RWPE1 (cell line): Measurements from ENCODE around the gene METTL23.
"Not testable (repeated sequence)": the region's sequence is repeated elsewhere in the genome, so short reads cannot be mapped to it uniquely, and the experiment has no call there.

Source experiments
- CTCF ChIA-PET: fragments of 350-600 bp; sonication (Branson Sonifier 250); formaldehyde crosslinking; extraction: SDS; loops from one replicate; lab custom pipeline; 2021; lab: Yijun Ruan, JAX
- POLR2A ChIA-PET: fragments of 400-600 bp; formaldehyde crosslinking; extraction: SDS; loops from one replicate; lab custom pipeline; 2020; ENCODE audit warnings: antibody characterized with exemption; ENCODE audit not compliant: low non-redundant PET; lab: Yijun Ruan, JAX
- DNase-seq: peaks from one replicate; pipeline ENCODE4 v3.0.0; 2012; ENCODE audit warnings: low spot score
- H3K27ac ChIP-seq: fragments of 450-650 bp; 2 replicates; pipeline ENCODE4 v1.5.1; 2017
- CTCF ChIP-seq: fragments of 450-650 bp; conservative IDR thresholded peaks from 2 replicates; pipeline ENCODE4 v1.5.1; 2017; ENCODE audit warnings: low read depth, mild to moderate bottlenecking

METTL23 gene

GRCh38 chr17:76726231-76726775, 336 bp upstream of the METTL23 start, which contains the start of gene JMJD6:
Gene JMJD6 (minus strand): TSS chr17:76726606. CDS start chr17:76726475, 131 bp downstream.
- ChIA-PET POLR2A (interaction anchor here (1.0 kb wide), 1 partner anchor 55 kb away, joined by 3 read pairs; no protein-coding TSS in a partner anchor), CTCF (interaction anchor here (0.7 kb wide), 1 partner anchor 359 kb away, joined by 4 read pairs; no protein-coding TSS in a partner anchor)
- DNase-seq: peak; percentile 97
- peak within 1 kb of the TSS; percentile 98 for H3K27ac ChIP-seq
- TF ChIP-seq CTCF: no peak

DNA sequence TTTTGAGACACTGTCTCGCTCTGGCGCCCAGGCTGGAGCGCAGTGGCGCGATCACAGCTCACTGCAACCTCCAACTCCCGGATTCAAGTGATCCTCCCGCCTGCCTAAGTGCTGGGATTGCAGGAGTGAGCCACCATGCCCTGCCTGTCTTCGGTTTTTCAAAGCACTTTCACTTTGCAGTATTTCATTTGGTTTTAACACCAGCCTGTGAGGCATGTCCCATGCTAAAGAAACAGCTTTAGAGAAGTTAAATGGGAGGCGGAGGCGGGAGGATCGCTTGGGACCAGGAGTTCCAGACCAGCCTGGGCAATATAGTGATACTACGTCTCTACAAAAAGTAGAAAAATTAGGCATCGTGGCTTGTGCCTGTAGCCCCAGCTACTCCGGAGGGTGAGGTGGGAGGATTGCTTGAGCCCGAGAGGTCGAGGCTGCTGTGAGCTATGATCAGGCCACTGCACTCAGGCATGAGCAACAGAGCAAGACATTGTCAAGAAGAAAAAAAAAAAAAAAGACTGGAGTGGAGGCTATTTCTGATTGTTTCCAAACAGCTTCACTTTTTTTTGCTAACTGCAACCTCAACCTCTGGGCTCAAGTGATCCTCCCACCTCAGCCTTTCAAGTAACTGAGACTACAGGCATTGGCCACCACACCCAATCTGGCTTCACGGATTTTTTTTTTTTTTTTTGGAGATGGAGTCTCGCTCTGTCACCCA, 1.3 kb downstream of the METTL23 start:
- ChIA-PET CTCF (interaction anchor here (0.6 to 1.0 kb wide), 7 partner anchors 11 to 433 kb away, joined by 3 to 5 read pairs (median 4); no protein-coding TSS in a partner anchor), POLR2A (interaction anchor here (0.6 to 1.5 kb wide), 3 partner anchors 8 to 171 kb away, joined by 3 to 5 read pairs (median 5); partner anchors contain the start of gene SRSF2)
- DNase-seq: no peak
- TF ChIP-seq CTCF: no peak
- peak overlapping the region; percentile 98 for H3K27ac ChIP-seq

GRCh38 chr17:76731800-76732733, 5.4 kb downstream of the METTL23 start:
- DNase-seq, POLR2A ChIA-PET: not testable (repeated sequence)
- CTCF ChIA-PET: interaction anchor here (0.7 kb wide), 1 partner anchor 120 kb away, joined by 4 read pairs; no protein-coding TSS in a partner anchor
- peak overlapping the region; percentile 70 for H3K27ac ChIP-seq

DNA sequence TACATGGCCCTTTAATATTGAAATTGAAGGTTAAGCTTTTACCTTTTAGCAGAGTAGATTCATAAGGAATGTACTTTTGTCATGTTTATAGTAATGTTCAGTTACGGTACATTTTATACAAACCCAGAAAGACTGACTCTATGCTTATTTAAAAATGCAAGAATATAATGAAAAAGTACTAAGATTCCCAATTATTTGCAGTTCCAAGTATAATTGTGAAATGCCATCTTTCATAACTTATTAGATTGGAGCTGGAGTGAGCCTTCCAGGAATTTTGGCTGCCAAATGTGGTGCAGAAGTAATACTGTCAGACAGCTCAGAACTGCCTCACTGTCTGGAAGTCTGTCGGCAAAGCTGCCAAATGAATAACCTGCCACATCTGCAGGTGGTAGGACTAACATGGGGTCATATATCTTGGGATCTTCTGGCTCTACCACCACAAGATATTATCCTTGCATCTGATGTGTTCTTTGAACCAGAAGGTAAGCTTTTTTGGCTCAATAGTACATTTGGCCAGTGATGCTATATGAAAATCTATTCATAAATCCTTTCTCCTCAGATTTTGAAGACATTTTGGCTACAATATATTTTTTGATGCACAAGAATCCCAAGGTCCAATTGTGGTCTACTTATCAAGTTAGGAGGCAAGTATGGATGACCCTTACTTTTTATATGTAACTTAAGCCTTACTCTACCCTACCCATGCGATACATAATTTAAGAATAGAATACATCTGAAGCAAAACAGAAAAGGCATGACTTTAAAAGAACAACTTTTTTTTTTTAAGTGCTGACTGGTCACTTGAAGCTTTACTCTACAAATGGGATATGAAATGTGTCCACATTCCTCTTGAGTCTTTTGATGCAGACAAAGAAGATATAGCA, 6.3 kb downstream of the METTL23 start:
- ChIA-PET POLR2A (no interaction called here), CTCF (no interaction called here)
- no peak for TF ChIP-seq CTCF
- H3K27ac ChIP-seq: peak overlapping the region; percentile 70
- no peak for DNase-seq

DNA sequence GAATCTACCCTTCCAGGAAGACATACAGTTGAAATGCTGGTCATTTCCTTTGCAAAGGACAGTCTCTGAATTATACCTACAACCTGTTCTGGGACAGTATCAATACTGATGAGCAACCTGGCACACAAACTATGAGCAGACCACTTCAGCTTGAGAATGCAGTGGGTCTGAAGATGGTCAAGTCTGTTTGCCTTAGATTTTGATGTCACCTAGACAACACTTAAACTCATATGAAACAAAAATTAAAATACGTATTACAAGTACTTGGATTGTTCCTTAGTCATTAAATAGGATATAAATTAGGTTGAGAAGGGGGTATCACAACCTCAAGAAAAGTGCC, 6.9 kb downstream of the METTL23 start:
- no peak overlapping the region for H3K27ac ChIP-seq
- no peak for TF ChIP-seq CTCF
- POLR2A ChIA-PET: no interaction called here
- DNase-seq: no peak
- CTCF ChIA-PET: no interaction called here

- POLR2A ChIA-PET: no interaction called here
- no peak for DNase-seq
- CTCF ChIA-PET: no interaction called here
- no peak overlapping the region for H3K27ac ChIP-seq
- no peak for TF ChIP-seq CTCF
Observed at GRCh38 chr17:76734080-76734840, 7.6 kb downstream of the METTL23 start.
